DND-41 (cell line): ENCODE data around the gene LYZL1.
"Not testable (repeated sequence)": the region's sequence is repeated elsewhere in the genome, so short reads cannot be mapped to it uniquely, and the experiment has no call there.

Experiments
- ATAC-seq: fragments of 200-7000 bp; cut with Tn5 transposase; 3 replicates; pipeline ENCODE4 v1.9.1; 2021; ENCODE audit warnings: low read depth; ENCODE audit not compliant: insufficient read depth
- DNase-seq: peaks from one replicate; pipeline ENCODE4 v3.0.0-alpha.2; 2020
- H2AFZ ChIP-seq: 2 replicates; pipeline ENCODE4 v1.6.0; 2012; ENCODE audit warnings: low read depth, low read length
- H3K27ac ChIP-seq: 2 replicates; pipeline ENCODE4 v1.5.1; 2012; ENCODE audit warnings: low read length, inconsistent platforms
- H3K27me3 ChIP-seq: fragments of 200-600 bp; sonication (generic); 2 replicates; pipeline ENCODE4 v1.6.0; 2012; ENCODE audit warnings: low read length, mild to moderate bottlenecking, inconsistent platforms; ENCODE audit not compliant: insufficient read depth, poor library complexity
- H3K36me3 ChIP-seq: 2 replicates; pipeline ENCODE4 v1.5.1; 2012; ENCODE audit warnings: low read length, inconsistent platforms; ENCODE audit not compliant: insufficient read depth
- H3K4me1 ChIP-seq: 2 replicates; pipeline ENCODE4 v1.5.1; 2012; ENCODE audit warnings: mild to moderate bottlenecking, low read length; ENCODE audit not compliant: insufficient read depth
- H3K4me2 ChIP-seq: 2 replicates; pipeline ENCODE4 v1.6.0; 2012; ENCODE audit warnings: mild to moderate bottlenecking, moderate library complexity, low read length, inconsistent platforms; ENCODE audit not compliant: insufficient read depth
- H3K4me3 ChIP-seq, 2 experiments: fragments of 200-600 bp in 1 of 2; shearing (Covaris generic) in 1 of 2; 2 replicates each; pipeline ENCODE4 v1.5.1; 2012 to 2016; ENCODE audit warnings: inconsistent platforms in 2 of 2, low read length in 2 of 2, mild to moderate bottlenecking in 2 of 2, low read depth in 1 of 2, moderate library complexity in 1 of 2
- H3K79me2 ChIP-seq: 2 replicates; pipeline ENCODE4 v1.6.0; 2012; ENCODE audit warnings: low read length, inconsistent platforms; ENCODE audit not compliant: insufficient read depth
- H3K9ac ChIP-seq: 2 replicates; pipeline ENCODE4 v1.6.0; 2012; ENCODE audit warnings: low read depth, mild to moderate bottlenecking, inconsistent platforms, low read length, moderate library complexity
- H3K9me3 ChIP-seq: 2 replicates; pipeline ENCODE4 v1.5.1; 2012; ENCODE audit warnings: low read length, moderate library complexity, mild to moderate bottlenecking, inconsistent platforms; ENCODE audit not compliant: insufficient read depth, severe bottlenecking
- H4K20me1 ChIP-seq: 2 replicates; pipeline ENCODE4 v1.6.0; 2012; ENCODE audit warnings: low read length; ENCODE audit not compliant: insufficient read depth
- EZH2 ChIP-seq: IDR thresholded peaks from 3 replicates; pipeline ENCODE4 v1.6.1; 2012; ENCODE audit warnings: borderline replicate concordance, low read depth, mild to moderate bottlenecking, moderate library complexity, low read length, inconsistent platforms; ENCODE audit not compliant: severe bottlenecking
- TF ChIP-seq, protein P1 (sequence below): IDR thresholded peaks from 2 replicates; pipeline ENCODE4 v1.5.1; 2012; ENCODE audit warnings: borderline replicate concordance, low read length, moderate library complexity, mild to moderate bottlenecking; ENCODE audit not compliant: poor library complexity, severe bottlenecking; ENCODE audit errors: extremely low read depth

The LYZL1 gene

DNA sequence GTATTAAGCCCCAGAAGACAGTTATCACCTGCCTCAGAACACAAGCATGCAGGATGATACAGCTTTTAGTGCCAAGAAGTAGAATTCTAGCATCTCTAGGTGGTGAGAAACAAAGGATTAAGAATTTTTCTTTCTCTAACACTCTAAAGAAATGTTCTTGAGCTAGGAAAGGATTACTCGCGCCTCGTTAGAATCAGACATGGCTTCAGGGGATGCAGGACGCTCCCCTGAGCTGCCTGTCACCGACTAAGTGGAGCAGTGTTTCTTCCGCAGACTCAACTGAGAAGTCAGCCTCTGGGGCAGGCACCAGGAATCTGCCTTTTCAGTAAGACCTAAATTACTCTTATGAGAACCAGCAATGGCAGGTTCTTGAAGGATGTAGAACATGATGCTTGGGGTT, at the start of gene LYZL1:
Gene LYZL1 (plus strand): TSS at position 165 of the 400 bp plus-strand sequence. CDS start 2,798 bp downstream, outside the sequence.
- H3K9me3 ChIP-seq, H3K79me2 ChIP-seq, H3K27ac ChIP-seq, H3K27me3 ChIP-seq, ATAC-seq, H3K4me1 ChIP-seq, H3K36me3 ChIP-seq, H3K4me2 ChIP-seq, H4K20me1 ChIP-seq, H3K9ac ChIP-seq, H2AFZ ChIP-seq, H3K4me3 ChIP-seq, DNase-seq: not testable (repeated sequence)

DNA sequence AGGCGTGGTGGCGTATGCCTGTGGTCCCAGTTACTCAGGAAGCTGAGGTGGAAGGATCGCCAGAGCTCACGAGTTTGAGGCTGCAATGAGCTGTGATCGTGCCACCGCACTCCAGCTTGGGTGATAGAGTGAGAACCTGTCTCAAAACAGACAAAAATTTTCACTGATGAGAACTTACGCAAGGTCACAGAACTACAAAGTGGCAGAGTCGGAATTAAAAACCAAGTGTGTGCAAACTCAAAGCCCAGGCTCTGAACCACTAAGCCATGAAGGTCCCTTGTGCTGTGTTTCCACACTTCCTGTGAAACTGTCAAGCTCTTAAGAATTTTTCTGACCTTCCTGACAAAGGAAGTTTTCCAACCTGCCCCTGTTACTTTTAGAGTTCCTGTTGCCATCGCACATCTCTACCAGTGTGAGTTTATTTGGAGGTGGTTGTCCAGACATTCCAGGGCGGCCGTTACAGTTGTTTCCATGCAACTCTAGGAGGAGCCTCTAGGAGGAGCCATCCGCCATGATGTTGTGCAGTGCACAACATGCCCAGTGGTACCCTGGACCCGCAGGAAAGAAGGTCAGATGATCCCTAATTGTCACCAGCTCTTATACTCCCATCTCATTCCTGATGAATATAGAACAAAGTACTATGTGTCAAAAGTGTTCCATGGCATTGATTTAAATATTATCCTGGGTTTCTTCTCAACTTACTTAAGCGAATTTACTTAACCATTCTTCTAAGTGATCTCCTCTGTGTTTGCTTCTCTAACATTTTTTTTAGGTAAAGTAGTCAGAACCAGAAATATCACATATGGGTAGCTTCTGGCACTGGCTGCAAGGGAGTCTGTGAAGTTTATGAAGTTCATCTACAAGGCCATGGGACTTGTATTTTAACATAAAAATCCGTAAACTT, 49.0 kb upstream of the LYZL1 start:
- H3K79me2 ChIP-seq = no peaks in the 10 kb centered on the region
- no peaks in the 10 kb centered on the region for H4K20me1 ChIP-seq
- H3K4me3 ChIP-seq = no peak overlapping the region
- no peak overlapping the region for H3K4me2 ChIP-seq
- H3K9me3 ChIP-seq = no peaks in the 10 kb centered on the region
- no peaks in the 10 kb centered on the region for H3K36me3 ChIP-seq
- DNase-seq = no peak
- H2AFZ ChIP-seq = no peak overlapping the region
- no peak overlapping the region for H3K27ac ChIP-seq
- 0 out of 3 replicates have a peak, but pooled peaks have one; percentile 48 for ATAC-seq
- no peak for TF ChIP-seq EZH2
- TF ChIP-seq, protein P1, sequence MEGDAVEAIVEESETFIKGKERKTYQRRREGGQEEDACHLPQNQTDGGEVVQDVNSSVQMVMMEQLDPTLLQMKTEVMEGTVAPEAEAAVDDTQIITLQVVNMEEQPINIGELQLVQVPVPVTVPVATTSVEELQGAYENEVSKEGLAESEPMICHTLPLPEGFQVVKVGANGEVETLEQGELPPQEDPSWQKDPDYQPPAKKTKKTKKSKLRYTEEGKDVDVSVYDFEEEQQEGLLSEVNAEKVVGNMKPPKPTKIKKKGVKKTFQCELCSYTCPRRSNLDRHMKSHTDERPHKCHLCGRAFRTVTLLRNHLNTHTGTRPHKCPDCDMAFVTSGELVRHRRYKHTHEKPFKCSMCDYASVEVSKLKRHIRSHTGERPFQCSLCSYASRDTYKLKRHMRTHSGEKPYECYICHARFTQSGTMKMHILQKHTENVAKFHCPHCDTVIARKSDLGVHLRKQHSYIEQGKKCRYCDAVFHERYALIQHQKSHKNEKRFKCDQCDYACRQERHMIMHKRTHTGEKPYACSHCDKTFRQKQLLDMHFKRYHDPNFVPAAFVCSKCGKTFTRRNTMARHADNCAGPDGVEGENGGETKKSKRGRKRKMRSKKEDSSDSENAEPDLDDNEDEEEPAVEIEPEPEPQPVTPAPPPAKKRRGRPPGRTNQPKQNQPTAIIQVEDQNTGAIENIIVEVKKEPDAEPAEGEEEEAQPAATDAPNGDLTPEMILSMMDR = peak; percentile 57
- H3K27me3 ChIP-seq = peaks cover 8% of the 10 kb centered on the region
- H3K9ac ChIP-seq = no peak overlapping the region
- H3K4me1 ChIP-seq = no peaks in the 10 kb centered on the region

DNA sequence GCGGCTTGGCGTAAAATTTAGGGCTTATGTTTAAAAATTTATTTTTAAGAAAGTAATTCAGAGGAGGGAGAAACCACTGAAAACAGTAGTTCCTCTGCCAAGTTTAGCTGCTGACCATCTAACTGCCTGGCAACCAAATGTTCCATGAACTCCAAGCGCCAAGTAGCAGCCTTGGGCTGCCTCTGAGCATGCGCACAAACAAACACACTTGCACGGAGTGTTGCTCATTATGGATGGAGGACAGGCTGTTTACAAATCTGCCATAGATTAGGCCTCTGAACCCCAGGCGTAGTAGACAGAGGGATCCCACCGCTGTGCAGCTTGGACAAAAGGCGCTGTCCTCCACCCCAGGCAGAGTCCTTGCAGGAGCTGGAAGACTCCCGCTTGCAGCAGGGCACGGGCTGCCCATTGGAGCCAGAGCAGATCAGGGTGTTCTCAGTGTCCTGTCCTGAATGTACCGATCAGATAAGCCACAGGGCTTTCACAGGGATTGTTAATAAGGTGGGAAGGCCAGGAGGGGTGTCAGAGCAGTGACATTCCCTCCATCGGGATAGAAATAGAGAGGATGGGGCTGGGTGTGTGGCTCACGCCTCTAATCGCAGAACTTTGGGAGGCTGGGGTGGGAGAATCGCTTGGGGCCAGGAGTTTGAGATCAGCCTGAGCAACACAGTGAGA, 47.7 kb upstream of the LYZL1 start:
- Histone ChIP-seq H2AFZ (no peak overlapping the region), H3K4me3 (no peak overlapping the region), H3K9me3 (no peaks in the 10 kb centered on the region), H3K4me1 (no peaks in the 10 kb centered on the region), H3K27me3 (peaks cover 12% of the 10 kb centered on the region), H3K9ac (no peak overlapping the region), H3K4me2 (no peak overlapping the region), H3K79me2 (no peaks in the 10 kb centered on the region), H4K20me1 (no peaks in the 10 kb centered on the region), H3K36me3 (no peaks in the 10 kb centered on the region), H3K27ac (no peak overlapping the region)
- ATAC-seq (no peak), DNase-seq (no peak)
- TF ChIP-seq EZH2 = no peak
- TF ChIP-seq, protein P1 = no peak

DNA sequence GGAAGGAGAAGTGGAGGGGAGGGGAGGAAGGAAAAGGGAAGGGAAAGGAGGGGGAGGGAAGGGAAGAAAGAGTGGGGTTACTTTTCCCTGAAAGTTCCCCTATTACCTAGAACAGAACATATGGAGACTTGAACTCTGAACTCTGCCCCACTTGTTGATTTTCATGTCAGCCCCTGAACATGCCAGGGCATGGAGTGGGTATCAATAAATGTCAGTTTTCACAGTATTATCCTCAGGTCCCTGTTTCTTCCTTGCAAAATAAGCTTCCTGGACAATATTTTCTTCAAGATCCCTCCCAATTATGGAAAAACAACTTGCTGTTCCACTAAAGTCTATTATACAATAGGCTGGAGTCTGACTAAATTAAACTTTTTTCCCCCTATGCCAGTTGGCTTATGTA, 46.9 kb upstream of the LYZL1 start:
- ATAC-seq (no peak), DNase-seq (no peak)
- Histone ChIP-seq H3K36me3 (no peaks in the 10 kb centered on the region), H3K4me3 (no peak overlapping the region), H3K4me1 (no peaks in the 10 kb centered on the region), H3K9ac (no peak overlapping the region), H3K4me2 (no peak overlapping the region), H3K27me3 (peaks cover 12% of the 10 kb centered on the region), H3K79me2 (no peaks in the 10 kb centered on the region), H2AFZ (no peak overlapping the region), H3K9me3 (no peaks in the 10 kb centered on the region), H3K27ac (no peak overlapping the region), H4K20me1 (no peaks in the 10 kb centered on the region)
- TF ChIP-seq EZH2 = no peak
- TF ChIP-seq, protein P1 = no peak
